ENCODE results near the gene PPP1R17. TPM values are rescaled to one million over a fixed set of nuclear protein-coding genes. Genes with fewer than 3 reads are reported as not detected.

PPP1R17 gene
- not detected in 2 replicates for total RNA-seq (2014; rRNA removed; shearing (Covaris generic))
- not detected in 2 replicates for polyA plus RNA-seq (2014; cell fraction: nucleus; rRNA removed)

- DNase-seq (ENCODE audit: extremely low read depth, low read depth) = no peak
Measured at GRCh38 chr7:31687024-31687748, at the start of gene PPP1R17. Gene PPP1R17 (plus strand): TSS chr7:31687215. CDS start chr7:31692442, 5,227 bp downstream.

- DNase-seq (ENCODE audit: extremely low read depth, low read depth) = no peak
Measured at GRCh38 chr7:31640381-31640780, 46.6 kb upstream of the PPP1R17 start.

GRCh38 chr7:31642681-31643115 is 44.3 kb upstream of the PPP1R17 start:
- no peak for DNase-seq (ENCODE audit: extremely low read depth, low read depth)

GRCh38 chr7:31646942-31647341 is 40.1 kb upstream of the PPP1R17 start:
- DNase-seq (ENCODE audit: extremely low read depth, low read depth) = no peak

- no peak for DNase-seq (ENCODE audit: extremely low read depth, low read depth)
Measured at GRCh38 chr7:31647511-31647910, 39.5 kb upstream of the PPP1R17 start.

GRCh38 chr7:31648288-31648687 is 38.7 kb upstream of the PPP1R17 start:
- no peak for DNase-seq (ENCODE audit: extremely low read depth, low read depth)

GRCh38 chr7:31648880-31649279 is 38.1 kb upstream of the PPP1R17 start:
- DNase-seq (ENCODE audit: extremely low read depth, low read depth) = no peak

- no peak for DNase-seq (ENCODE audit: extremely low read depth, low read depth)
Measured at GRCh38 chr7:31651234-31652062, 35.6 kb upstream of the PPP1R17 start.

- DNase-seq (ENCODE audit: extremely low read depth, low read depth) = no peak
Measured at GRCh38 chr7:31652063-31652326, 35.0 kb upstream of the PPP1R17 start.

- DNase-seq (ENCODE audit: extremely low read depth, low read depth) = no peak
Measured at GRCh38 chr7:31663072-31663471, 23.9 kb upstream of the PPP1R17 start.

- no peak for DNase-seq (ENCODE audit: extremely low read depth, low read depth)
Measured at GRCh38 chr7:31664890-31665289, 22.1 kb upstream of the PPP1R17 start.

- DNase-seq (ENCODE audit: extremely low read depth, low read depth) = no peak
Measured at GRCh38 chr7:31665546-31665945, 21.5 kb upstream of the PPP1R17 start.

- DNase-seq (ENCODE audit: extremely low read depth, low read depth) = no peak
Measured at GRCh38 chr7:31669461-31669860, 17.6 kb upstream of the PPP1R17 start.

- DNase-seq (ENCODE audit: extremely low read depth, low read depth) = no peak
Measured at GRCh38 chr7:31679574-31680305, 7.3 kb upstream of the PPP1R17 start.

GRCh38 chr7:31683445-31684225 is 3.4 kb upstream of the PPP1R17 start:
- DNase-seq (ENCODE audit: extremely low read depth, low read depth) = no peak

- no peak for DNase-seq (ENCODE audit: extremely low read depth, low read depth)
Measured at GRCh38 chr7:31688372-31688771, 1.4 kb downstream of the PPP1R17 start.

GRCh38 chr7:31688996-31689395 is 2.0 kb downstream of the PPP1R17 start:
- no peak for DNase-seq (ENCODE audit: extremely low read depth, low read depth)

- DNase-seq (ENCODE audit: extremely low read depth, low read depth) = no peak
Measured at GRCh38 chr7:31690935-31691334, 3.9 kb downstream of the PPP1R17 start.

GRCh38 chr7:31692451-31692850 is 5.4 kb downstream of the PPP1R17 start:
- DNase-seq (ENCODE audit: extremely low read depth, low read depth) = no peak

GRCh38 chr7:31692871-31693270 is 5.9 kb downstream of the PPP1R17 start:
- no peak for DNase-seq (ENCODE audit: extremely low read depth, low read depth)

All from NCI-H460 (cell line).